Regular cardiac myocyte (primary cell): ENCODE results near the gene CCL13. TPM values are rescaled to one million over a fixed set of nuclear protein-coding genes. Genes with fewer than 3 reads are reported as not detected.

Experiments
- total RNA-seq: library from RNA; depleted of rRNA; stranded (reverse); fragments of >200 nt; gene quantifications from 2 replicates; pipeline ENCODE4 v1.2.3, GENCODE V29; 2014

Gene CCL13
- total RNA-seq = 4.8 TPM in 1 of 2 replicates, not detected in the other

GRCh38 chr17:34356194-34356593 lies at the start of gene CCL13:
Gene CCL13 (plus strand): TSS chr17:34356480. CDS start chr17:34356527, 47 bp downstream.

GRCh38 chr17:34319039-34319483 lies 37.2 kb upstream of the CCL13 start, which contains the start of gene CCL8:
Gene CCL8 (plus strand): TSS chr17:34319435. CDS start chr17:34319502, 67 bp downstream.

GRCh38 chr17:34363183-34363661 lies 6.9 kb downstream of the CCL13 start, which contains the start of gene CCL1:
Gene CCL1 (minus strand): TSS chr17:34363233. CDS start chr17:34363161, 72 bp downstream.

Other genes with a start within 250 kb of the CCL13 start
- gene CCL2, start 101.2 kb upstream of the CCL13 start, total RNA-seq = 298 and 384 TPM in 2 replicates
- 0.19 and 2.5 TPM in 2 replicates for gene CCL7, start 86.3 kb upstream of the CCL13 start, total RNA-seq
- 1.1 TPM in 1 of 2 replicates, not detected in the other for gene CCL11, start 70.7 kb upstream of the CCL13 start, total RNA-seq
- gene CCL8, start 37.0 kb upstream of the CCL13 start, total RNA-seq = 0.56 TPM in 1 of 2 replicates, not detected in the other
- gene CCL1, start 6.8 kb downstream of the CCL13 start, total RNA-seq = not detected in 2 replicates
- under 0.01 TPM in 1 of 2 replicates, not detected in the other for gene TMEM132E, start 223.1 kb downstream of the CCL13 start, total RNA-seq